ENCODE data around the gene GSAP.

GRCh38 chr7:77320714-77321113, 95.4 kb downstream of the GSAP start:
- TF ChIP-seq CTCF (IDR thresholded peaks at IDR 0.05; ENCODE audit: extremely low read depth in 1 of 2, insufficient read depth in 1 of 2, low read depth in 1 of 2, low read length in 2 of 2): no peak
- TF ChIP-seq POLR2A (IDR thresholded peaks at IDR 0.05; ENCODE audit: low read depth, low read length): no peak
- TF ChIP-seq EZH2 (IDR thresholded peaks at IDR 0.05; ENCODE audit: borderline replicate concordance, low read depth, low read length, severe bottlenecking): no peak
- TF ChIP-seq JUN (IDR thresholded peaks at IDR 0.05; ENCODE audit: borderline replicate concordance, insufficient read depth, insufficient read length, low read depth): no peak

Data from endothelial cell of umbilical vein (primary cell).